K562 (cell line): ENCODE results near the gene BOLA3.
A peak's percentile ranks its signal among the peaks of the same experiment; 100 is the strongest.

Experiments used
- CTCF ChIP-seq, 3 experiments: IDR thresholded peaks in 2 of 3; conservative IDR thresholded peaks in 1 of 3; 2 replicates each; pipeline ENCODE4 v1.5.1; 2011 to 2012; ENCODE audit warnings: low read length in 3 of 3, mild to moderate bottlenecking in 3 of 3, control low read depth in 2 of 3, improper control_type of control experiment in 1 of 3, inconsistent platforms in 1 of 3, low read depth in 1 of 3, mixed read lengths in 1 of 3, moderate library complexity in 1 of 3; ENCODE audit not compliant: insufficient read depth in 2 of 3
- ELF1 ChIP-seq: fragments of 200-800 bp; sonication (Bioruptor generic); IDR thresholded peaks from 2 replicates; pipeline ENCODE4 v1.6.1; 2016; ENCODE audit warnings: missing genetic modification characterization, missing compliant biosample characterization
- PATZ1 ChIP-seq: fragments of 250-450 bp; sonication (Bioruptor Pico); IDR thresholded peaks from 2 replicates; pipeline ENCODE4 v1.5.0; 2020; ENCODE audit warnings: mild to moderate bottlenecking, borderline replicate concordance
- SRF ChIP-seq, 2 experiments: fragments of 250-450, 450-650 bp in 1 of 2; sonication (Bioruptor Pico) in 1 of 2; sonication (generic) in 1 of 2; formaldehyde crosslinking; IDR thresholded peaks; 2 replicates each; pipeline versions ENCODE4 v1.5.0 to v1.5.1; 2020 to 2022; ENCODE audit warnings: mild to moderate bottlenecking in 1 of 2, missing genetic modification reagents in 1 of 2
- ZNF512 ChIP-seq: IDR thresholded peaks from 2 replicates; pipeline ENCODE4 v1.6.1; 2016; ENCODE audit warnings: missing genetic modification characterization, missing compliant biosample characterization

GRCh38 chr2:74138600-74139323 is 8.9 kb downstream of the BOLA3 start:
- TF ChIP-seq CTCF (IDR thresholded peaks at IDR 0.05 in 2 of 3, conservative IDR thresholded peaks at IDR 0.05 in 1 of 3; ENCODE audit: insufficient read depth in 2 of 3, low read depth in 1 of 3, low read length in 3 of 3) = peak; percentile 53 to 74 (median 53)
- TF ChIP-seq ZNF512 (tag) = no peak
- TF ChIP-seq PATZ1 = no peak
- no peak for TF ChIP-seq ELF1
- no peak for TF ChIP-seq SRF (CRISPR knock-in tag; IDR thresholded peaks at IDR 0.05)
